ENCODE results near the gene NAV1. TPM values are rescaled to one million over a fixed set of nuclear protein-coding genes. Genes with fewer than 3 reads are reported as not detected.
A peak's percentile ranks its signal among the peaks of the same experiment; 100 is the strongest.

Gene NAV1
- total RNA-seq, 1 experiment from 2014 or later = 15.5 TPM

DNA sequence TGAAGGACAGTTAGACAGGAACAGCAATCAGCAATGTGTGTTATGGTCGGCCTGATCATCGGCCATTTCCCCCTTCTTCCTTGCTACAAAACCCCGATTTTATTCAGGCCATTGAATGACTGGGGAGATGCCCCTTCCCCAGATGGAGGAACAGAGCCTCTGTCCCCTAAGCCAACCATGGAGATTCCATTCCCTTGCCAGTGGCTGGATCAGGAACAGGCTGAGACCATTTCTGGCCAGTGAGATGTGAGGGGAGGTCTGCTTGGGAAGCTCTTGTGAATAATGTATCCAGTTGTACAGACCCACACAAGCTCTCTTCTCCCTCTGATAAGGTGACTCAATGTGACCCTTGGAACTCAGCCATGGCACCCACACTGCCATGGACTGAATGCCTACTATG is 39.7 kb upstream of the NAV1 start:
- Histone ChIP-seq H3K36me3 (peaks cover 89% of the 10 kb centered on the region), H3K9me3 (replicated peaks) (no peaks in the 10 kb centered on the region), H3K4me1 (replicated peaks) (peaks cover 46% of the 10 kb centered on the region), H3K4me3 (no peak overlapping the region), H3K27ac (no peak overlapping the region), H3K27me3 (replicated peaks) (no peaks in the 10 kb centered on the region)
- no peak for DNase-seq (ENCODE audit: low read depth in 1 of 2, low spot score in 2 of 2)

DNA sequence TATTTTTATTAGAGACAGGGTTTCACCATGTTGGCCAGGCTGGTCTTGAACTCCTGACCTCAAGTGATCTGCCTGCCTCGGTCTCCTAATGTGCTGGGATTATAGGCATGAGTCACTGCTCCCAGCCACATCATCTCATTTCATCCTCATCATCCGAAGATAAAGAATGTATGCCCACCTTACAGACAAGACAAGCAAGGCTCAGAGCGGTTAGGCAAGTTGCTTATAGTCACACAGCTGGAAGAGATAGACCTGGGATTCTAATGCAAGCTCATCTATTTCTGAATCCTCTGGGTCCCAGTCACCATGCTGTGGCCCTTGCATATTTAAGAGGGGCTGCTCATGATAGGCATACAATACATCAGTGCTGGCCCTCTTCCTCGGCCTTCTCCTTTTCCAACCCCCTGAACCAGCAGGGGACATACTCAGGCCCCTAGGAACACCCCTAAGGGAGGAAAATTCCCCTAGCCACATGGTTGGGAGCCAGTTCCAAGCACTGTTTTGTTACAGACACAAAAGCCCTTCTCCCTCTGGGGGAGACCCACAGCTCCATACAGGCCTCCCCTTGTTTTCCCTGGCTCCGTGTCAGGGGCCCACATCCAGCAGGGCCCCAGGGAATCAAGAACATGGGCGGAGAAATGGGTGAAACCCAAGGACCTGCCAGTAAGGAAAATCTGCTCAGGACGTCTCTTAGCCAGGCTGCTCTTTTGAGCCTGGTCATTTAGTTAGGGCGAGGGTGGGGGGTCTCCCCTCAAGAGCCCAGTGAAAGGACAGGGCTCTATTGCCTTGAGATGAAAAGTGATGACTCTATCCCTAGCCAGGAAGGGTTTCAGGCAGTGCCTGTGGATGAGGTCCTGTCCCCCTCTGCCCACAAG is 38.9 kb upstream of the NAV1 start:
- H3K36me3 ChIP-seq = peaks cover 88% of the 10 kb centered on the region
- no peaks in the 10 kb centered on the region for H3K9me3 ChIP-seq (replicated peaks)
- DNase-seq (ENCODE audit: low read depth in 1 of 2, low spot score in 2 of 2) = no peak
- no peaks in the 10 kb centered on the region for H3K27me3 ChIP-seq (replicated peaks)
- no peak overlapping the region for H3K4me3 ChIP-seq
- H3K27ac ChIP-seq = 0 out of 2 replicates have a peak overlapping the region, but pooled peaks have one; percentile 10
- peaks cover 54% of the 10 kb centered on the region for H3K4me1 ChIP-seq (replicated peaks)

DNA sequence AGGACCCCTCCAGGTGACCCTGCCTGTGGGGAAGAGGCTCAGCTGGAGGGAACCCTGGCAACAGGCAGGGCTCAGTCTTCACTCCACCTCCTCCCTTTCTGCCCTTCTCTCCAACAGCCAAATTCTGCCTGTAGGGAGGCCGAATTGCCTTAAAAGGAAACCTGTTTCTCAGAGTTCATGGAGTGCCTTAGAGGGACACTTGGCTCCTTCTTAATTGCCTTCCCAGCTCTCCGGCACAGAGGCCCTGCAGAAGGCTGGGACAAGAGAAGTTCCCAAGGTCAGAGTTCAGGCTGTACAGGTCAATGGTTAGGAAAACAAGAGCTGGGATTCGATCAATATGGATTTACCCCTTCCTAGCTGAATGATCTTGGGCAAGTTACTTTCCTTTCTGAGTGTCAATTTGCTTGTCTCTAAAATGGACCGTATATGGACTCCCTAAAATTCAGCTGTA is 38.2 kb upstream of the NAV1 start:
- Histone ChIP-seq H3K27ac (0 out of 2 replicates have a peak overlapping the region, but pooled peaks have one; percentile 10), H3K4me3 (no peak overlapping the region), H3K9me3 (replicated peaks) (no peaks in the 10 kb centered on the region), H3K36me3 (peaks cover 86% of the 10 kb centered on the region), H3K4me1 (replicated peaks) (peaks cover 61% of the 10 kb centered on the region), H3K27me3 (replicated peaks) (no peaks in the 10 kb centered on the region)
- no peak for DNase-seq (ENCODE audit: low read depth in 1 of 2, low spot score in 2 of 2)

DNA sequence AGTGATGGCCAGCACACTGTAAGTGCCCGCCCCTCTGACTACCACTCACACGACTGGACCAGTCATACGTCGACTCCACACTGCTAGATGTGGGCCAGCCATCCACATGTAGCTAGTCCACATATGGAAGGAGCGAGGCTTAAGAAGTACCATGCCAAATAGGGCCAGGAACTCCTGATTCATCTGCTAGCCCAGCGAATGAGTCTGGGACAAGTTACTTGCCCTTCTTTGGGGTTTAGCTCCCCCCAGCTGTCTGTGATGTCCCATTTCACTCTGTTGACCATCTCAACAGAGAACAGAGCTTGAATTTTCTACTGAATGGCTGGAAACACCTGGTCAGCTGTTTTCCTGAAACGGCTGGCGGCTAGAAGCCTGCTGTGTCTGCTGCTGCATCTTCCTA is 37.8 kb upstream of the NAV1 start:
- Histone ChIP-seq H3K36me3 (peaks cover 84% of the 10 kb centered on the region), H3K9me3 (replicated peaks) (no peaks in the 10 kb centered on the region), H3K27ac (no peak overlapping the region), H3K4me3 (no peak overlapping the region), H3K27me3 (replicated peaks) (no peaks in the 10 kb centered on the region), H3K4me1 (replicated peaks) (peaks cover 63% of the 10 kb centered on the region)
- no peak for DNase-seq (ENCODE audit: low read depth in 1 of 2, low spot score in 2 of 2)

DNA sequence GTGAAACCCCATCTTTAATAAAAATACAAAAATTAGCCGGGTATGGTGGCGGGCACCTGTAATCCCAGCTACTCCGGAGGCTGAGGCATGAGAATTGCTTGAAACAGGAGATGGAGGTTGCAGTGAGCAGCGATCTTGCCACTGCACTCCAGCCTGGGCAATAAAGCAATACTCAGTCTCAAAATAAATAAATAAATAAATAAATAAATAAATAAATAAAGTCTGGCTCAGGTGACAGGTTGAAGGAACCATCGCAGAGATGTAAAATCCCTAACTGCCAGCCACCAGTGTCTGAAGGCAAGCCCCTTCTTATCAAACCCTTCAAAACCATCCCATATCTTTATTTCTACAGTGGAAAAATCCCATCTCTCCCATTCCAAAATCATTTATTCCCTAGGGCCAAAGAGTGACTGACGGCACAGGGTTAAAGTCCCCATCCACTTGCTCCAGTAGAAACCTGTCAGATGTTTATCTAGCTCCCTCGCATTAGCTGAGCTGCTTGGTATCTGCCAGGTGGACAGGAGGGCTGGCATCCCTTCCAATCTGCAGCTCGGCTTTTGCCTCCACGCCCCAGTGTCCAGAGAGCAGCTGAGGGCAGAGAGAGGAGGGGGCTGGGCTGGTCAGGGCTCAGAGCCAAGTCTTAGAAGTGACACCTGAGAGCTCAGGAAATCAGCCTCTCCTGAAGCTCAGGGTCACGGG is 37.0 kb upstream of the NAV1 start:
- H3K36me3 ChIP-seq = peaks cover 80% of the 10 kb centered on the region
- H3K4me3 ChIP-seq = no peak overlapping the region
- H3K4me1 ChIP-seq (replicated peaks) = peaks cover 64% of the 10 kb centered on the region
- no peak for DNase-seq (ENCODE audit: low read depth in 1 of 2, low spot score in 2 of 2)
- no peaks in the 10 kb centered on the region for H3K27me3 ChIP-seq (replicated peaks)
- H3K27ac ChIP-seq = peak overlapping the region; percentile 89; the same call in 1 of the 2 replicates
- no peaks in the 10 kb centered on the region for H3K9me3 ChIP-seq (replicated peaks)

DNA sequence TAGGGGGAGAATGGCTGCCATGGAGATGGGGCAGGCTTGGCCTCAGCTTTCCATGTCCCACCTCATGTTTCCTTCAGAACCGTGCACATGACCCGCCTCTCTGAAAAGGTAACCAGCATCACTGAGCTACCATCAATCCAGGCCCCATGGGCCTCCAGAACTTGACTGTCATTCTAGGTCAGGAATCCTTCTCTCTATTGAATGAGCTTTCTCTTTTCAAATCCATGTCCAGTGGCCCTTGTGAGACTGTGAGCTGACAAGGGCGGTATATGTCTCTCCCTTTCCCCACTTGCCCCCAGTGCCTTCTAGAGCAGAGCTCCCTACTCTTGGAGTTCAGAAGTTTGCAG is 36.4 kb upstream of the NAV1 start:
- Histone ChIP-seq H3K36me3 (peaks cover 77% of the 10 kb centered on the region), H3K9me3 (replicated peaks) (no peaks in the 10 kb centered on the region), H3K27me3 (replicated peaks) (no peaks in the 10 kb centered on the region), H3K4me3 (no peak overlapping the region), H3K4me1 (replicated peaks) (peaks cover 69% of the 10 kb centered on the region), H3K27ac (peak overlapping the region; percentile 89; the same call in 1 of the 2 replicates)
- no peak for DNase-seq (ENCODE audit: low read depth in 1 of 2, low spot score in 2 of 2)

DNA sequence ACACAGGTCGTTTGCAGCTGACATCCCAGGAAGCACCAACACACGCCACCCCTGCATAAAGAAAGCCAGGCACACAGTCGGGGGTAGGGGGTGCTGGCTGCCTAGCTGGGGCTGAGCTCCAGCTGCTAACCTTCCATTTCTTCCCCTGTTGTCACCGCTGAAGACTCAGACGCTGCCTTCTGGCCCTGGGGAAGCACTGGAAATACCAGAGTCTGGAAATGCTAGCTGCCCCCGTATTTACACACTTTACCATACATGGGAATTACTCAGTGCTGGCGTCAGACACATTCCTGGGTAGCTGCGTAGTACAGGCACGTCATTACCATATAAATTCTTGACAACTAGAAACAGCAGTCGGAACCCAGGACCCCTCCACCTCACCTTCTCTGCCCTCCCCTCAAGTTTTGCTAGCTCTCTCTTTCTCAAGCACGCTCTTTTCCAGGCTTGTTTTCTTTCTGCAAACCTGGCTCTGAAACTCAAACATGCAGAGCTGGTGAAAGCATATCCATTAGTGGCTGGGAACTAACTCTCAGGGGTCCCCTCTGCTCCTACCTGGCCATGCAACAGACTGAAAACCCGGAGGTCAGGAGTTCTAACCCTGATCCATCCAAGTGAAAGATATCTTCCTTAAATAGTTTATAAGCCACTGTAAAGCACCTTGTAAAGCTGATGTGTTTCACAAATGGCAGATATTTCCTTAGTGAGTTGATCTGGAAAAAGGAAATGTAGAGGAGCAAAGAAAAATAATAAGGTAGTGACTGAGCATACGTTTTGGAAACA is 35.3 kb upstream of the NAV1 start:
- H3K4me1 ChIP-seq (replicated peaks) = peaks cover 80% of the 10 kb centered on the region
- peak; percentile 87 to 91 for DNase-seq (ENCODE audit: low read depth in 1 of 2, low spot score in 2 of 2)
- no peaks in the 10 kb centered on the region for H3K27me3 ChIP-seq (replicated peaks)
- H3K4me3 ChIP-seq = peak overlapping the region; percentile 2; the same call in 1 of the 2 replicates
- peak overlapping the region; percentile 89 for H3K27ac ChIP-seq
- H3K36me3 ChIP-seq = peaks cover 68% of the 10 kb centered on the region
- H3K9me3 ChIP-seq (replicated peaks) = no peaks in the 10 kb centered on the region

DNA sequence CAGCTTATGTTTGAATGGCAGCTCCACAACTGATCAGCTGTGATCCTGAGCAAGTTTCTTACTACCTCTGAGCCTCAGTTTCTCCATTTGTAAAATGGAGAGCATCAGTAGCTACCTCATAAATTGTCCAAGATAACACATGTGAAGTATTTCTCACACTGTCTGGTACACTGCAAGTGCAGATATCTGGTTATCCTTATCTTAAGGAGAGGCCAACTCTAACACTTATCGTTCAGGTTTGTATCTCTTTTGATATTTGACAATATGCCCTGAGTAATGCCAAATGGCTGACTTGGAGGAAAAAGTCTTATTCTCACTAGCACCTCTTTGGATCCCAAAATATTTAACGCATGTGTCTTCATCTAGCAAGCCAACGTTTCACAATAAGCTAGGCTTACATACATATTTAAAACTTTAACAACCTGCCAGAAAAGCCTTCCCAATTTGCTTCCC is 34.7 kb upstream of the NAV1 start:
- H3K27me3 ChIP-seq (replicated peaks) = no peaks in the 10 kb centered on the region
- H3K9me3 ChIP-seq (replicated peaks) = no peaks in the 10 kb centered on the region
- H3K4me1 ChIP-seq (replicated peaks) = peaks cover 86% of the 10 kb centered on the region
- peak overlapping the region; percentile 89 for H3K27ac ChIP-seq
- DNase-seq (ENCODE audit: low read depth in 1 of 2, low spot score in 2 of 2) = no peak
- peaks cover 62% of the 10 kb centered on the region for H3K36me3 ChIP-seq
- 0 out of 2 replicates have a peak overlapping the region, but pooled peaks have one; percentile 1 for H3K4me3 ChIP-seq

DNA sequence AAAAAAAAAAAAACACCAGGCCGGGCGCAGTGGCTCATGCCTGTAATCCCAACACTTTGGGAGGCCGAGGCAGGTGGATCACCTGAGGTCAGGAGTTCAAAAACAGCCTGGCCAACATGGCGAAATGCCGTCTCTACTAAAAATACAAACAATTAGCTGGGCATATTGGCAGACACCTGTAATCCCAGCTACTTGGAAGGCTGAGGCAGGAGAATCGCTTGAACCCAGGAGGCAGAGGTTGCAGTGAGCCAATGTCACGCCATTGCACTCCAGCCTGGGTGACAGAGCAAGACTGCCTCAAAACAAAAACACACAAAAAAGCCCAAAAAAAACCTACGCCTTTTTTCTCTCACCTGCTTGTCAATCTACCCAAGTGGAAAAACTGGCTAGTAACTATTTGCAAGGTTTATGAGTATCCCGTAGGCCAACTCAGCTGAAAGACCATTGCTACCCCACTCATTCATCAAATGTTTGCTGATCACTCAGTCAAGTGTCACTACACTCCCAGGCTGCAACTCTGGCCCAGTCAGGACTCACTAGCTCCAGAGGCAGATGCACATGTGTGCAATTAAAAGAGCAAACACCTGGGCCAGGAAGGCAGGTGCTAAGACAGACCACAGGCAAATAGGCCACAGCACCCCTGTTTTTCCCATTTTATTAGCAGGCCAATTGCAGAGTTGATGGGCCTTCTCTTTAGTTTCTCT is 34.0 kb upstream of the NAV1 start:
- peaks cover 54% of the 10 kb centered on the region for H3K36me3 ChIP-seq
- peaks cover 86% of the 10 kb centered on the region for H3K4me1 ChIP-seq (replicated peaks)
- no peak for DNase-seq (ENCODE audit: low read depth in 1 of 2, low spot score in 2 of 2)
- peak overlapping the region; percentile 77; the same call in 1 of the 2 replicates for H3K27ac ChIP-seq
- no peaks in the 10 kb centered on the region for H3K27me3 ChIP-seq (replicated peaks)
- H3K9me3 ChIP-seq (replicated peaks) = no peaks in the 10 kb centered on the region
- H3K4me3 ChIP-seq = peak overlapping the region; percentile 83

DNA sequence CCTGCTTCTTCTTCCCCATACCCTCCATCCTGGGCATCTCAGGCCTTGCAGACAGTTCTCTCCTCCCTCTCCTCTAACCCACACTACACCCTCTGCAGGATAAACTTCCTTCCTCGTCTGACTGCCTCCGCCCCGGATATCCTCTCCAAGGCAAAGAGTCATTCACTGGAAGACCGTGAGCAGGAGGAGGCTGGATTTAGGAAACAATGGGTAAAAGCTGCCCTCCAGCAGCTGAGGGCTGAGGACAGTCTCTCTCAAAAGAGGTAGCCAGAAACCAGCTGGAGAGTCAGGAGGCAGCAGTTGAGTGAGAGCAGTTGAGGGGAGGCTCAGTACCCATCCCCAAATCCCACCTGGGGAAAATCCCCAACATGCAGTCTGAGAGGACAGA is 33.4 kb upstream of the NAV1 start:
- DNase-seq (ENCODE audit: low read depth in 1 of 2, low spot score in 2 of 2) = peak; percentile 75 to 80
- peaks cover 81% of the 10 kb centered on the region for H3K4me1 ChIP-seq (replicated peaks)
- H3K27ac ChIP-seq = peak overlapping the region; percentile 77
- no peaks in the 10 kb centered on the region for H3K9me3 ChIP-seq (replicated peaks)
- peaks cover 49% of the 10 kb centered on the region for H3K36me3 ChIP-seq
- H3K4me3 ChIP-seq = peak overlapping the region; percentile 83
- no peaks in the 10 kb centered on the region for H3K27me3 ChIP-seq (replicated peaks)

DNA sequence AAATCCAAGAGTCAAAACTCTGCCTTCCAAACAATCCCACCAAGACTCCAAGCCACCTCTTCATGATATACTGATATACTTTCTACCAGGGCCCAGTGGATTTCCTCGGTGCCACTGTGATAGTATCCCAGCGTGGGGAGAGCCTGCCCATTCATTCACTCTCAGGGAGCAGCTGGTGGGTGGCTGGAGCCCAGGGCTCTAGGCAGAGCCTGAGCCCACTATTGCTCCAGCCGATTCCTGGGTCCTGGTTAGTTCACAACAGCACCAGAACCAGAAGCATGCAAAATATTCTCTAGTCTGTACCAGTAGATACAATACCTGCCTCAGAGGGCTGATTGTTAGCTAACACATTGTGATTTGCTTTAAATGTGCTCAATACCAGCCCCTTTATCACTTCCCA is 32.8 kb upstream of the NAV1 start:
- peaks cover 75% of the 10 kb centered on the region for H3K4me1 ChIP-seq (replicated peaks)

DNA sequence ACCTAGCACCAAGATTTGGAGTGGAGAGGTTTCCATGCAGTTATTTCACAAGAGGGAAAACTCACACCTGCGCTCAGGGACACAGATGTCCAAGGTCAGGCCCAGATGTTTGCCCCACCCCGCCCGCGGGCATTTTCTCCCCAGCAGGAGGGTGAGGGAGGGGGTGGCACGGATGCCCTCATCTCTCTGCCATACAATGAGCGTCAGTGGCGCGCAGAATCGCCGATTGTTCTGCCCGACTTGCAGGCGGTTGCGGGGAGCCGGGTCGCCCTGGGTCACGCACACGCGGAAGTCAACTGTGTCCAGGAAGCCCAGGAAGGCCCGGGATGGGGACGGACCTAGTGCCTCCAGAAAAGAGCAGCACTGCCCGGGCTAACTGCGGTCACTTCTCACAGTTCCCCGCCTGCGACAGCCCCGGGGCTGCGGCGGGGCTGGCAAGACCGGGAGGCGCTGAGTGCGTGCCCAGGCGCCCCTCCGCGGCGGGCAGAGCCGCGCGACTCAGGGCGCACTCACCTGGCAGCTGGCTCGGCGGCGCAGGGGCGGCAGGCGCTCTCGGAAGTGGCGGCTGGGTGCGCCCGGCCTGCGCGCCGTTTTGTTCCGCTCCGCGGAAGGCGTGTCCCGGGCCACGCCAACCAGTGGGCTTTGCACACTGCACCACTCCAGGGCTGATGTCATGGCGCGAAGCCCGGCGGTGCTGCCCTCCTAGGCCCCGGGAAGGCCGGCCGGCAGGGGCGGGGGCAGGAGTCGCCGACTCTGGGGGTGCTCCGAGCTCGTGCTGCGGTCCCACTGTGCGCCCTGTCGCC is 32.2 kb upstream of the NAV1 start, which contains the start of gene CSRP1:
CSRP1 (minus strand) TSS at position 567 of the 803 bp plus-strand sequence. CDS start 10,820 bp downstream, outside the sequence.
- Histone ChIP-seq H3K9me3 (replicated peaks) (no peaks in the 10 kb centered on the region), H3K4me1 (replicated peaks) (peaks cover 69% of the 10 kb centered on the region), H3K36me3 (peaks cover 37% of the 10 kb centered on the region), H3K4me3 (peak within 1 kb of the TSS; percentile 83), H3K27me3 (replicated peaks) (no peaks in the 10 kb centered on the region), H3K27ac (peak within 1 kb of the TSS; percentile 77)
- DNase-seq (ENCODE audit: low read depth in 1 of 2, low spot score in 2 of 2) = peak; percentile 74 to 89

More for the DNA sequence above, 32.8 kb upstream of the NAV1 start:
- Histone ChIP-seq H3K27me3 (replicated peaks) (no peaks in the 10 kb centered on the region), H3K27ac (peak overlapping the region; percentile 77), H3K36me3 (peaks cover 43% of the 10 kb centered on the region), H3K9me3 (replicated peaks) (no peaks in the 10 kb centered on the region), H3K4me3 (peak overlapping the region; percentile 83)
- DNase-seq (ENCODE audit: low read depth in 1 of 2, low spot score in 2 of 2) = no peak
